Measurements from ENCODE around the gene PARN.
"Not testable (repeated sequence)": the region's sequence is repeated elsewhere in the genome, so short reads cannot be mapped to it uniquely, and the experiment has no call there.

PARN gene

GRCh38 chr16:14458576-14458975, 171.5 kb downstream of the PARN start:
- no peak for DNase-seq

- no peak for DNase-seq
Observed at GRCh38 chr16:14456793-14457481, 173.1 kb downstream of the PARN start.

- DNase-seq = no peak
Observed at GRCh38 chr16:14455573-14455972, 174.5 kb downstream of the PARN start.

GRCh38 chr16:14454391-14454790, 175.7 kb downstream of the PARN start:
- no peak for DNase-seq

- no peak for DNase-seq
Observed at GRCh38 chr16:14452066-14452465, 178.0 kb downstream of the PARN start.

- no peak for DNase-seq
Observed at GRCh38 chr16:14450846-14451245, 179.2 kb downstream of the PARN start.

- no peak for DNase-seq
Observed at GRCh38 chr16:14449790-14450480, 180.1 kb downstream of the PARN start.

GRCh38 chr16:14449334-14449733, 180.7 kb downstream of the PARN start:
- DNase-seq = no peak

GRCh38 chr16:14448879-14449278, 181.2 kb downstream of the PARN start:
- DNase-seq = no peak

- DNase-seq = no peak
Observed at GRCh38 chr16:14447783-14448182, 182.3 kb downstream of the PARN start.

- DNase-seq = no peak
Observed at GRCh38 chr16:14446796-14447195, 183.3 kb downstream of the PARN start.

- DNase-seq = no peak
Observed at GRCh38 chr16:14445937-14446715, 183.9 kb downstream of the PARN start.

GRCh38 chr16:14444979-14445810, 184.9 kb downstream of the PARN start:
- DNase-seq = no peak

- DNase-seq = not testable (repeated sequence)
Observed at GRCh38 chr16:14441533-14441932, 188.5 kb downstream of the PARN start.

- DNase-seq = no peak
Observed at GRCh38 chr16:14438256-14438655, 191.8 kb downstream of the PARN start.

- no peak for DNase-seq
Observed at GRCh38 chr16:14437426-14437825, 192.6 kb downstream of the PARN start.

GRCh38 chr16:14436401-14436955, 193.6 kb downstream of the PARN start:
- DNase-seq = no peak

- no peak for DNase-seq
Observed at GRCh38 chr16:14434860-14435259, 195.2 kb downstream of the PARN start.

- DNase-seq = not testable (repeated sequence)
Observed at GRCh38 chr16:14428971-14429637, 201.0 kb downstream of the PARN start.

GRCh38 chr16:14428043-14428442, 202.0 kb downstream of the PARN start:
- no peak for DNase-seq

- no peak for DNase-seq
Observed at GRCh38 chr16:14427371-14427948, 202.6 kb downstream of the PARN start.

GRCh38 chr16:14424595-14424994, 205.5 kb downstream of the PARN start:
- no peak for DNase-seq
